ENCODE measurements around the gene HHAT. TPM values are rescaled to one million over a fixed set of nuclear protein-coding genes. Genes with fewer than 3 reads are reported as not detected.

Gene HHAT
- total RNA-seq, 4 donors from 2014 or later, result 2.2 to 11.6 (median 7.3) TPM

DNA sequence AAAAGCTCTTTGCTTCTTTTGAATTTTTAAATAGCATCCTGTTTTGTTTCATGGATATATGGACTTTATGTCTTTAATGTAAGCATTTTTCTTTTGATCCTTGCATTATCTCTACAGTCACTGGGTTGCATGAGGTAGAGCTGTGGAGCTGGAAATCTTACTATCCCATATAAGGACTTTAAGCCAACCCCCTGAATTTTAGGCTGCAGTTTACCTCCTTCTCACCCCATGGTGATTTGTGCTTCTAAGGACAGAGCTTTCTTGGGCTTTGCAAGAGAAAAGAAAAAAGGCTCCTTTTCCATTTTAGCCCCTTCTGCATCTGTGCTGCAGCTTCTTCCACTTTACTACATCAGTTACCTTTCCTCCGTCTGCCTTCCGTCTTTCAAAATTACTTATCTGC, 373.8 kb downstream of the HHAT start:
- in situ Hi-C loops (cut with MboI; ENCODE audit: low pct_ligation_motif_present in 1 of 4, low pct_unique_long_range_greater_than_20kb in 1 of 4, low sequenced_read_pairs in 3 of 4) (no loop called here), intact Hi-C loops (cut with DNase I; ENCODE audit: low total_unique reads) (no loop called here)
- WGBS, 2 donors (ENCODE audit: low coverage in 1 of 2), result 85 to 95% methylated on average over 2 of the region's 2 CpGs
- no peak for TF ChIP-seq EP300 (IDR thresholded peaks at IDR 0.05; ENCODE audit: low read depth)
- no peak for TF ChIP-seq POLR2AphosphoS5 (IDR thresholded peaks at IDR 0.05)
- TF ChIP-seq, protein P1, sequence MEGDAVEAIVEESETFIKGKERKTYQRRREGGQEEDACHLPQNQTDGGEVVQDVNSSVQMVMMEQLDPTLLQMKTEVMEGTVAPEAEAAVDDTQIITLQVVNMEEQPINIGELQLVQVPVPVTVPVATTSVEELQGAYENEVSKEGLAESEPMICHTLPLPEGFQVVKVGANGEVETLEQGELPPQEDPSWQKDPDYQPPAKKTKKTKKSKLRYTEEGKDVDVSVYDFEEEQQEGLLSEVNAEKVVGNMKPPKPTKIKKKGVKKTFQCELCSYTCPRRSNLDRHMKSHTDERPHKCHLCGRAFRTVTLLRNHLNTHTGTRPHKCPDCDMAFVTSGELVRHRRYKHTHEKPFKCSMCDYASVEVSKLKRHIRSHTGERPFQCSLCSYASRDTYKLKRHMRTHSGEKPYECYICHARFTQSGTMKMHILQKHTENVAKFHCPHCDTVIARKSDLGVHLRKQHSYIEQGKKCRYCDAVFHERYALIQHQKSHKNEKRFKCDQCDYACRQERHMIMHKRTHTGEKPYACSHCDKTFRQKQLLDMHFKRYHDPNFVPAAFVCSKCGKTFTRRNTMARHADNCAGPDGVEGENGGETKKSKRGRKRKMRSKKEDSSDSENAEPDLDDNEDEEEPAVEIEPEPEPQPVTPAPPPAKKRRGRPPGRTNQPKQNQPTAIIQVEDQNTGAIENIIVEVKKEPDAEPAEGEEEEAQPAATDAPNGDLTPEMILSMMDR (IDR thresholded peaks at IDR 0.05), result no peak
- no peak for TF ChIP-seq POLR2A (IDR thresholded peaks at IDR 0.05)
- H3K4me3 ChIP-seq, result no peak overlapping the region
- no peak for DNase-seq
- H3K27ac ChIP-seq, result no peak overlapping the region
- H3K9me3 ChIP-seq, result no peaks in the 10 kb centered on the region
- H3K27me3 ChIP-seq, result no peaks in the 10 kb centered on the region
- peaks cover 0 to 13% (median 7%) of the 10 kb centered on the region in 4 donors for H3K4me1 ChIP-seq
- H3K36me3 ChIP-seq, result no peaks in the 10 kb centered on the region

DNA sequence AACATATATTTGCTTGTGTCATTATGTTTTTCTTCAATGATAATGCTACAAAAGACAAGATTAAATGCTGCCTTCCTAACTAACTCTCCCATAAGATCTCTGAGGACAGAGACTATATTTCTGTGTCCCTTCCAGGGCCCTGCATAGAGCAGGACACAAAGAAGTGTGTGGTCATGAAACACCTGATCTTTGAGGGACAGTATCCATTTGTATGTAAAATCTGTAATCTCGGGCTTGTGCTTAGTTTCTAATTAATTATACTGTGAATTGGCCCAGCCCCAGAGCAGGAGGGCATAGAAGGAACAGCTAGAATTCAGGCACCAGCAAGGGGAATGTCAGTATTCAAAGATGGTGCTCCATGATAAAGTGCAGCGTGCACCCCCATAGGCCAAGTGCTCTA, 374.9 kb downstream of the HHAT start:
- no peak overlapping the region for H3K4me3 ChIP-seq
- in situ Hi-C loops (cut with MboI; ENCODE audit: low pct_ligation_motif_present in 1 of 4, low pct_unique_long_range_greater_than_20kb in 1 of 4, low sequenced_read_pairs in 3 of 4) (no loop called here), intact Hi-C loops (cut with DNase I; ENCODE audit: low total_unique reads) (no loop called here)
- DNase-seq, result no peak
- no peak overlapping the region for H3K27ac ChIP-seq
- no peaks in the 10 kb centered on the region for H3K36me3 ChIP-seq
- TF ChIP-seq POLR2A (IDR thresholded peaks at IDR 0.05), result no peak
- TF ChIP-seq, protein P1 (IDR thresholded peaks at IDR 0.05), result no peak
- TF ChIP-seq EP300 (IDR thresholded peaks at IDR 0.05; ENCODE audit: low read depth), result no peak
- TF ChIP-seq POLR2AphosphoS5 (IDR thresholded peaks at IDR 0.05), result no peak
- WGBS, 2 donors (ENCODE audit: low coverage in 1 of 2), result 88% methylated on average over 2 of the region's 2 CpGs; no CpG with 5 or more reads in 1 of the 2 donors
- H3K27me3 ChIP-seq, result no peaks in the 10 kb centered on the region
- H3K9me3 ChIP-seq, result no peaks in the 10 kb centered on the region
- peaks cover 0 to 18% (median 10%) of the 10 kb centered on the region in 4 donors for H3K4me1 ChIP-seq

DNA sequence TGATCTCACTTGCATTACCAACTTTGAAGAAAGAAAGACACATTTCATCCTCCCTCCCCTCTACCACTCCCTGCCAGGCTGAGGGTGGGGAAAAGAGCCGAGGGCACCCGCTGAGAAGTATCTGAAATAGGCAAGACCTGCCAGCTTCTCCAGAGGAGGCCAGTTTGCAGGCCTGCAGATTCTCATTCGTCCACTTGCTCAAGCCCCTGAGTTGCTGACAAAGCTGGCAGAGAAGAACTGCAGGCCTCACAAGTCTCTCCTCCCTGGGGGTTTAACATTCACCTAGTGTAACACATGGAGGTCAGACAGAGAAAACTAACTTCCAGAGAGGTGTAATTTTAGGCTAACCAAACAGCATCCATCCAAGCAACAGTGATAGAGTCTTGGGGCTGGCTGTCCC, 376.4 kb downstream of the HHAT start:
- Histone ChIP-seq H3K27me3 (no peaks in the 10 kb centered on the region), H3K4me3 (no peak overlapping the region), H3K27ac (no peak overlapping the region), H3K4me1 (peaks cover 0 to 18% (median 10%) of the 10 kb centered on the region in 4 donors), H3K36me3 (no peaks in the 10 kb centered on the region), H3K9me3 (no peaks in the 10 kb centered on the region)
- in situ Hi-C loops (cut with MboI; ENCODE audit: low pct_ligation_motif_present in 1 of 4, low pct_unique_long_range_greater_than_20kb in 1 of 4, low sequenced_read_pairs in 3 of 4), result no loop called here
- intact Hi-C loops (cut with DNase I; ENCODE audit: low total_unique reads), result no loop called here
- 40 to 76% methylated on average over 1 to 3 of the region's 3 CpGs for WGBS, 2 donors (ENCODE audit: low coverage in 1 of 2)
- no peak for DNase-seq
- TF ChIP-seq, protein P1 (IDR thresholded peaks at IDR 0.05), result no peak

DNA sequence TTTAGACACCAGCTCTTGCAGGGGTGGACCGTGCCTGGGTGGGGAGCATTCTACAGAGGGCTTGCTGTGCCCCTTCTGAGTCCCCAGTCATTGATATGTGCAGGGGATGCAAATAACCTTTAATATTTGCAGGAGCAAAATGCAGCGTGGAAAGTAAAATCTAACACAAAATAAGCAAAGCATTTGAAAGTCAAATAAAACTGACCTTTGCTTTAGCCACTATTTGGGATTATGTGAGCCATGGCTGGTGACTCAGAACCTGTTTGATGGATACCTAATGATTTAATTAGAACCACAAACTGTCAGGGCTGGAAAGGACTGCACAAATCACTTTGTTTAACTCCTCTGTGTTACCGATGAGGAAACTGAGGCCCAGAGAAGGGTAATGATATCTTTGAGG, 377.5 kb downstream of the HHAT start:
- H3K4me1 ChIP-seq, result peaks cover 0 to 18% (median 10%) of the 10 kb centered on the region in 4 donors
- no peaks in the 10 kb centered on the region for H3K9me3 ChIP-seq
- in situ Hi-C loops (cut with MboI; ENCODE audit: low pct_ligation_motif_present in 1 of 4, low pct_unique_long_range_greater_than_20kb in 1 of 4, low sequenced_read_pairs in 3 of 4), result no loop called here
- H3K36me3 ChIP-seq, result no peaks in the 10 kb centered on the region
- H3K4me3 ChIP-seq, result no peak overlapping the region
- no peaks in the 10 kb centered on the region for H3K27me3 ChIP-seq
- WGBS, 2 donors (ENCODE audit: low coverage in 1 of 2), result 20 to 59% methylated on average over 1 to 3 of the region's 3 CpGs
- DNase-seq, result no peak
- TF ChIP-seq POLR2A (IDR thresholded peaks at IDR 0.05) (no peak), POLR2AphosphoS5 (IDR thresholded peaks at IDR 0.05) (no peak), EP300 (IDR thresholded peaks at IDR 0.05; ENCODE audit: low read depth) (no peak)
- TF ChIP-seq, protein P1 (IDR thresholded peaks at IDR 0.05), result no peak
- H3K27ac ChIP-seq, result no peak overlapping the region
- intact Hi-C loops (cut with DNase I; ENCODE audit: low total_unique reads), result no loop called here

Data from transverse colon (tissue), 4 donors.